Left renal cortex interstitium (tissue), 4 donors: ENCODE results near the gene CD207. TPM values are rescaled to one million over a fixed set of nuclear protein-coding genes. Genes with fewer than 3 reads are reported as not detected.
"Not testable (repeated sequence)": the region's sequence is repeated elsewhere in the genome, so short reads cannot be mapped to it uniquely, and the experiment has no call there.

Experiments used
- DNase-seq, 4 donors: peaks; one replicate each; pipeline ENCODE4 v3.0.0-alpha.2; 2013; ENCODE audit warnings: low read depth in 4 of 4, low spot score in 2 of 4, missing footprints in 1 of 4
- polyA plus RNA-seq, 4 donors: library from polyadenylated mRNA; unstranded; fragments of 120-200 nt; gene quantifications; one replicate each; pipeline ENCODE4 v1.2.1, GENCODE V29; 2013; ENCODE audit not compliant: insufficient read length in 4 of 4

The CD207 gene
- polyA plus RNA-seq, result under 1 TPM in 2 of 4 donors, not detected in 2; 0.06 to 0.08 TPM

GRCh38 chr2:70835643-70836042, at the start of gene CD207:
Gene CD207 (minus strand): TSS chr2:70835816. CDS start chr2:70835776, 40 bp downstream.
- DNase-seq, result no peak

GRCh38 chr2:70878543-70878942, 42.9 kb upstream of the CD207 start:
- not testable (repeated sequence) for DNase-seq

DNA sequence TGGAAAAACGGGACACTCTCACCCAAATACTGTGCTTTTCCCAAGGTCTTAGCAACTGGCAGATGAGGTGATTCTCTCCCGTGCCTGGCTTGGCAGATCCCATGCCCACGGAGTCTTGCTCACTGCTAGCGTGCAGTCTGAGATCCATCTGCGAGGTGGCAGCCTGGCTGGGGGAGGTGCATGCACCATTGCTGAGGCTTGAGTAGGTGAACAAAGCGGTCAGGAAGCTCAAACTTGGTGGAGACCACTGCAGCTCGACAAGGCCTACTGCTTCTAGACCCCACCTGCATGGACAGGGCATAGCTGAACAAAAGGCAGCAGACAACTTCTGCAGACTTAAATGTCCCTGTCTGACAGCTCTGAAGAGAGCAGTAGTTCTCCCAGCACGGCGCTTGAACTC, 40.5 kb upstream of the CD207 start:
- DNase-seq, result not testable (repeated sequence)

- DNase-seq, result no peak
These were observed 37.9 kb upstream of the CD207 start for GRCh38 chr2:70873541-70873940.

DNA sequence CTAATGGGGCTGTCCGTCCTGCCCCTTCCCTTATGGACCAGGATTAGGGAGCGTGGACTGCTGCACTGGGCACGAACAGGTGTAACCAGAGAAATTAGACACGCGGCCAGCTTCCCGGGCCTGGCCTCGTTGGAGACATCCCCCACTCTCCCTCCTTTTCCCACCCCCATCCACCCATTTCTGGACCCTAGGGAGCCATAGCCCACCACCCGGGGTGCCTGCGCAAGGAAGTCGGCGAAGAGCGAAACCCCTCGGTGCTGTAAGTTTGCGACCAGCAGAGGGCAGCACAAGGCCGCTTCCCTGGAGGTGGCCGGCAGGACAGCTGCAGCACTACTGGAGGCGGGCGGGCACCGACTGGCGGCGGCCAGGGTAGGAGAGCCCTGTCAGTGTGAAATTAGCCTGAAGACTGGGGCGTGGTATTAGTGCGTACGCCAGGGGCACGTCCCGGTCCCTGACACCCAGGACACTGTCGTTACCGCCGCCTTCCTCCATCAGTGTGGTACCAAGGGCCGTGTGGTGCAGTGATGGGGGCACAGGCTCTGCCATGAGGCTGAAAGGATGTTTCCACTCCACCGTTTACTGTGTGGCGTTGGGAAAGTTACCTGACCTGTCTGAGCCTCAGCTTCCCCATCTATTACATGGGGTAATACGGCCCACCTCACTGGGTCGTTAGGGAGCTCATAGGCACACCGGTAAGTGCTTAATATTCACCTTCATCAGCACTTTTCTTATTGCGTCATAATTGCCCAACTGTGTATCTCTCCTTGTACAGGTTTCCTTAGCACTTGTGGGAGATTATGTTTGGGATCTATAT, 36.0 kb upstream of the CD207 start:
- peak in 1 of 4 donors; percentile 68 for DNase-seq

DNA sequence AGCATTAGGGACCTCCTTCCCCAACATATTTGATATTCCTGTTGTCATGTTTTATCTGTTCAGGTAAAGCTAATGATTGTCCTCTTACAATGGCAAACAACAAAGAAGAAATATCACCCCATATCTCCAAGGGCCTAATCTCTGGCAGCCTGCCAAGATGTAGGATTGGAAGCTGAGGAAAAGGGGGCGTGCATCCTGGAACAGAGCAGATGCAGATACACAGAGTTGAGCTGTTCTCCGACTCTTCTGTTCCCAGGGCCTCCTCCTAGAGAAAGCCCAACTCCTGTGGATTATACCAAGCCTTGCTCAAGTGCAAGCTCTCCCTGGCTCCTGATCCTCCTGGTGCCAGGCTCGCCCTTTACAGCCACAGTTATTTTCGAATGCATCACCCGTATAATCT, 35.2 kb upstream of the CD207 start:
- DNase-seq, result no peak

- no peak for DNase-seq
These were observed 33.4 kb upstream of the CD207 start for GRCh38 chr2:70868970-70869369.

- peak in 3 of 4 donors; percentile 48 to 74 (median 65) for DNase-seq
These were observed 26.4 kb upstream of the CD207 start for GRCh38 chr2:70861777-70862625.

- no peak for DNase-seq
These were observed 20.1 kb upstream of the CD207 start for GRCh38 chr2:70855667-70856066.

DNA sequence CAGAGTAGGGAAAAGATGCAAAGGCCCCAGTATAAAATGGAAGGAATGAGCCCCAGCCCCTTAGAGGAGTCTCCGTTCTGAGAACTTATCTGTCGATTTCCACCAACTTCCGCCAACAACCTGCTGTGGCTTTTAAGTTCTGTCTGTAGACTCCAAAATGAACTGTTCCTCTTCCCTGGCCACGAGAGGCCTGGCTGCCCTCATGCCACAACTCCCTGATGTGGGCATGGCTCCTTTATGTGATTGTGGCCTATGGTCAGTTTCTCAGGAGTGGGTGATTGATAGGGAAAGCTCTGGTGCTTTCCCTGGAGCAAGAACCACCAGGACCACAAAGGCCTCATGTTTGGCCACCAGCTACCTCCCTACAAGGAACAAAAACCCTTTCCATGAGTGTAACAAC, 18.8 kb upstream of the CD207 start:
- no peak for DNase-seq

DNA sequence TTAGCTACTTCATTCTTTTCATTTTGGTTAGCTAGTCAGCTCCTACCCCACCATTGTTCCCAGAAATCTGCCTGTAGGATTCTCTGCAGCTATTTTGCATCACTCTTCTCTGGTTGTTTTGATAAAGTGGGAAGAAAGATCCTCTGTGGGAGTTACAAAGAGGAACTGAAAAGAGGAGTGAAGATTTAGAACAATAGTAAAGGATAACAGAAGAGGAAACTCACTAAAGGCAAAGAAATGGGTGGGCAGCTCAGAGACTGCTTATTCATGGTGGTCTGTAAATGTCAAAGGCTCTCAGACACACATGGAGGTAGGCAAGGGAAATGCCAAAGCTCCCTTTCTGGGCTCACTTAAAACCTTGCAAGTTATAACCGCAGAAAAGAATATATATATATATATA, 17.2 kb upstream of the CD207 start:
- DNase-seq, result no peak

- no peak for DNase-seq
These were observed 16.1 kb upstream of the CD207 start for GRCh38 chr2:70851704-70852103.

- DNase-seq, result no peak
These were observed 15.3 kb upstream of the CD207 start for GRCh38 chr2:70850925-70851324.

DNA sequence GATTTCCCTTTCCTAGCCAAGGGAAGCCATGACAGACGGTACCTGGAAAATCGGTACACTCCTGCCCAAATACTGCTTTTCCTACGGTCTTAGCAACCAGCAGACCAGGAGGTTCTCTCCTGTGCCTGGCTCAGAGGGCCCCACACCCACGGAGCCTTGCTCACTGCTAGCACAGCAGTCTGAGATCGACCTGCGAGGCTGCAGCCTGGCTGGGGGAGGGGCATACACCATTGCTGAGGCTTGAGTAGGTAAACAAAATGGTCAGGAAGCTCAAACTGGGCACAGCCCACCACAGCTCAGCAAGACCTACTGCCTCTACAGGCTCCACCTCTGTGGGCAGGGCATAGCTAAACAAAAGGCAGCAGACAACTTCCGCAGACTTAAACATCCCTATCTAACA, 6.8 kb upstream of the CD207 start:
- no peak for DNase-seq

DNA sequence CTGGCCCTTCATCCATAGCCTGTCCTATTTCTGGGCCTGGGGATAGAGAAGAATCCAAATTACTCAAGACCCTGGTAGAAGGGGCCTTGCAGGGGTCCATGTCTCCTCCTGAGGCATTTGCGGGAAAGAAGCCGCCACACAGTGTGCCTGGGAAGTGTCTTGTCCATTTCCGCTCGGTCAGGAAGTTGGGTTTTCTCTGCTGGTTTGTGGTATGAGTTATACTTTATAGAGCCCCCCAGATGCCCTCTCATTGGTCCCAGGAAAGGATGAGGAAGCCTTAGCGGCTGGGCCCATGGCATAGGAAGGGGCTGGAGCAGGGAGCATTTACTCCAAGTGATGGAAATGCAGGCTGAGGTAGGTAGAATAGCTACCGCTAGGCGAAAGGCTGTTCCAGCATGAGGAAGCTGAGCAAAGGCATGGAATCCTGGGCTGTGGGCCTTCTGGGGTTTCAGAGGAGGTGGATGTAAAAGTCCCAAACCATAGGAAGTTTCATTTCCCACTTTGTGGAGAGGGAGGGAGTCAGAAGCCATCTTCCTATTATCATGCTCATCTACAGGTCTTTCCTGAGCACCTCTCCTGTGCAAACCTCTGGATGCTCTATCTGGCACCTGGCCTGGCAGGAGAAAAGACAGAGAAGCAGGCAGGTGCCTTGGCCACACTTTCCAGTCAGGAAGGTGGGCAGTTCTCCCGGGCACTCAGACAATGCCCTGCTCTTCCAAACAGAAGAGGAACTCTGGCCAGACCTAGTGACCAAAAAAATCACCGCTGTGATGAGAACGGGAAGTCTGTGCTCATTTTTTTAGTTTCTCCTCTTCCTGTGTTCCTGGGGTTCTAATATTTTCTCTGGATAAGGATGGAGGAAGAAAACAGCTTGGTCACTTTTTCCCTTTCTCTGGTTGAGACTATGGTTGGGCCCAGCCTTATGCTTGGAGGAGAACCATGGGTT, 2.6 kb upstream of the CD207 start:
- DNase-seq, result no peak

- no peak for DNase-seq
These were observed 735 bp downstream of the CD207 start for GRCh38 chr2:70834881-70835280.

DNA sequence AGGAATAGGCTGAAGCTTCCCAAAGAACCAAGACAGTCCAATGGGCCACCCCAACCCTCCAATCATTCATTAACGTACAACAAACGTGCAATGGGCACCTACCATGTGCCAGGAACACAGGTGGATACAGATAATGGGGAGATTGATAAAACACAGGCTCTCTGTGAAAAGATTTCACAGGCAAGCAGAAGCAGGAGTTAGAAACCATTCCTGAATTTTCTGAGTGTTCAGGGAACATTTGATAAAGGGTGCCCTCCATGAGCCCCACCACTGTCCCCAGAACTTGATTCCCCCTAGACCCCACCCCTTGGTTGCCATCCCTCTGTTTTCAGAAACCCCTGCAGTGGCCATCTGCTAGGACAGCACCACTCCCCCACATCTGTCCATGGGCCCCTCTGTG, 1.5 kb downstream of the CD207 start:
- no peak for DNase-seq

DNA sequence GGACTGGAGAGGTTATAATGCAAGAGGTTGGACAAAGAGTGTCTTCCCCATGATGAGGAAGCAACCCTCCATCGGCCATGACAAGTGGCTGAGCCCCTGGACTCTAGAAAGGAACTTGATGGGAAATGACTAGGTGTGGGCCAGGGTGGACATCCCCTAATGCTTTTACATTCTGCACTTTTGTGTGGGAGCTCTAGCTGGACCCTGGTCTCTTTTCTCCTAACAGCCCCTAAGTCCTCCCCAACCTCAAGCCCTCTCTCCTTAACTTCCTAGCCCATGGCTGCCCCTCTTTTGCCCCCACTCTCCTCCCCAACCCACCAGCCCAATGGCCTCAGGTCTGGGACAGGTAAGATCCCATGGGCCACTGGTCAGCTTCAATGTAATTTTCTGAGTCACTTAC, 2.4 kb downstream of the CD207 start:
- no peak for DNase-seq

DNA sequence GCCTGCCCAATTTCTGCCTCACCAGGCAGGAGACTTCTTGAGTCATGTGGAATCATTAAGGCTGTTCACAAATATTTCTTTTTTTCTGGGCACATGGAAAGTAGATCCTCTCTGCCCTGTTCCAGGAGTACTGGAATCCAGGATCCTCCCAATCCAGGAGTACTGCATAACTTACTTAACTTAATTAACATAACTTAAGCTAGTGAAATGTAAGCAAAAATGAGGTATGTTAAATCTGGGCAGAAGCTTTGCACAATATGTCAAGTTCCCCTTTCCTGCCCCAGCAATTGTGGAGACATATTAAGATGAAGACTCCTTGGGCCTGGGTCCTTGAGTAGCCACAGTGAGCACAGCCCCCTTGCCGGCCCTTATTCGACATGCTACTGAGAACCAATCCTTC, 3.2 kb downstream of the CD207 start:
- no peak for DNase-seq

DNA sequence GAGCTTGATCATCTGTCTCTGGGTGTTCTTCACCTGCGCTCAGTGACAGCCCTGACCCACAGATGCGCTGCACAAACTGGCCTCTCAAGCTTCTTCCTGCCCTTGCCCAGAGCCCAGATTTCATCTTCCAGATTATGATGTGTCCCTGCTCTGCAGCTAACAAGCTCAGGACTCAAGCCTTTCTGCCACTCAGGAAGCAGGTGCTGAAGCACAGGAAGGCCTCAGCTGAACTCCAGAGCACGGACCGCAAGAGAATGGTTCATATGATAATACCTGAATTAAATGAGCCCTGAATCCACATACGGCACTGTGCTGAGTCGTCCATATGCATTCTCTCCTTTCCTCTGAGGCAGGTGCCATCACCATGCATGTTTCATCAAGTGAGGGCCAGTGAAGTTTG, 3.8 kb downstream of the CD207 start:
- DNase-seq, result no peak

DNA sequence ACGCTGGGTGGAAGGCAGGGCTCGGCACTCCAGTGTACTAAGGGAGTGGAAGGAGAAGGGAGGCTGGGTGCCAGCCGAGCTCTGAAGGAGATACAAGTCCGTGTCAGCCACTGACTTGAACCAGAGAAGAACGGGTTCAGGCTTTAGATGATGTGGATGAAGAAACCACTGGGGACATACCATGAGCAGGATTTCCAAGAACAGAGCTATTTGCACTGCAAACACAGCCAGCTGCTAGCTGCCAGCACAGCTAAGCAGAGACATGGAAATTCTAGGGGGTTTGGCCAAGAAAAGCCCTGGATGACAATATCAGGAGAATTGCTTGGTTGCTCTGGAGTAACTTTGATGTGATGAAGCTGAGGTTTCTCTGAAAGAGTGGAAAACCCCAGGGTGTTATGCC, 5.2 kb downstream of the CD207 start:
- DNase-seq, result no peak
